Keratinocyte (primary cell): ENCODE measurements around the gene PCK1.

Source experiments
- CTCF ChIP-seq, 3 experiments: IDR thresholded peaks in 1 of 3; conservative IDR thresholded peaks in 1 of 3; optimal IDR thresholded peaks in 1 of 3; 2 replicates in 2 of 3; 3 replicates in 1 of 3; pipeline versions ENCODE3 to v1.5.1; 2011; ENCODE audit warnings: low read length in 3 of 3, mild to moderate bottlenecking in 3 of 3, moderate library complexity in 2 of 3, control low read depth in 1 of 3, inconsistent platforms in 1 of 3; ENCODE audit not compliant: insufficient read depth in 2 of 3; ENCODE audit errors: extremely low read depth in 1 of 3
- EZH2 ChIP-seq: IDR thresholded peaks from one replicate; pipeline ENCODE4 v1.6.1; 2012; ENCODE audit warnings: inconsistent platforms, mild to moderate bottlenecking, low read length, moderate library complexity

- TF ChIP-seq CTCF (optimal IDR thresholded peaks at IDR 0.05 in 1 of 3, IDR thresholded peaks at IDR 0.05 in 1 of 3, conservative IDR thresholded peaks at IDR 0.05 in 1 of 3; ENCODE audit: extremely low read depth in 1 of 3, insufficient read depth in 2 of 3, low read length in 3 of 3) (no peak), EZH2 (no peak)
Measured at GRCh38 chr20:57612436-57612835, 51.5 kb downstream of the PCK1 start.
